COLO668 (cell line): Measurements from ENCODE around the gene SLC39A3.
"Not testable (repeated sequence)": the region's sequence is repeated elsewhere in the genome, so short reads cannot be mapped to it uniquely, and the experiment has no call there.

Experiments
- DNase-seq: peaks from one replicate; lab custom pipeline; 2025; ENCODE audit not compliant: unreplicated experiment; lab: John Stamatoyannopoulos, UW

SLC39A3 gene

GRCh38 chr19:2723747-2724146, 16.1 kb downstream of the SLC39A3 start:
- DNase-seq = no peak

- DNase-seq = no peak
These were observed 16.5 kb downstream of the SLC39A3 start for GRCh38 chr19:2723345-2723715.

- no peak for DNase-seq
These were observed 17.1 kb downstream of the SLC39A3 start for GRCh38 chr19:2722541-2723344.

GRCh38 chr19:2721570-2722540, 18.0 kb downstream of the SLC39A3 start:
- no peak for DNase-seq

- no peak for DNase-seq
These were observed 18.8 kb downstream of the SLC39A3 start, which contains the start of gene DIRAS1 for GRCh38 chr19:2720777-2721569. Gene DIRAS1, minus strand, starts transcription at chr19:2721372. Its CDS starts 3,566 bp downstream, at chr19:2717806.

GRCh38 chr19:2719920-2720776, 19.7 kb downstream of the SLC39A3 start:
- DNase-seq = no peak

- no peak for DNase-seq
These were observed 20.5 kb downstream of the SLC39A3 start for GRCh38 chr19:2719232-2719735.

- DNase-seq = no peak
These were observed 21.9 kb downstream of the SLC39A3 start for GRCh38 chr19:2717638-2718541.

GRCh38 chr19:2716722-2717637, 22.8 kb downstream of the SLC39A3 start:
- DNase-seq = no peak

- DNase-seq = no peak
These were observed 23.6 kb downstream of the SLC39A3 start for GRCh38 chr19:2716275-2716650.

GRCh38 chr19:2715470-2716274, 24.1 kb downstream of the SLC39A3 start:
- no peak for DNase-seq

GRCh38 chr19:2714531-2715269, 25.1 kb downstream of the SLC39A3 start:
- DNase-seq = no peak

- not testable (repeated sequence) for DNase-seq
These were observed 25.7 kb downstream of the SLC39A3 start for GRCh38 chr19:2714102-2714501.

- DNase-seq = not testable (repeated sequence)
These were observed 26.6 kb downstream of the SLC39A3 start for GRCh38 chr19:2713170-2713569.

GRCh38 chr19:2711875-2712205, 28.0 kb downstream of the SLC39A3 start:
- no peak for DNase-seq

- DNase-seq = no peak
These were observed 28.5 kb downstream of the SLC39A3 start for GRCh38 chr19:2711172-2711874.
